ENCODE data around the gene ZNF296. TPM values are rescaled to one million over a fixed set of nuclear protein-coding genes. Genes with fewer than 3 reads are reported as not detected.

The ZNF296 gene
- total and polyA plus RNA-seq, 2 donors (not counting 3 experiments of a cell fraction or from before 2014, with no cell fraction given) = 0.35 to 1.8 TPM

DNA sequence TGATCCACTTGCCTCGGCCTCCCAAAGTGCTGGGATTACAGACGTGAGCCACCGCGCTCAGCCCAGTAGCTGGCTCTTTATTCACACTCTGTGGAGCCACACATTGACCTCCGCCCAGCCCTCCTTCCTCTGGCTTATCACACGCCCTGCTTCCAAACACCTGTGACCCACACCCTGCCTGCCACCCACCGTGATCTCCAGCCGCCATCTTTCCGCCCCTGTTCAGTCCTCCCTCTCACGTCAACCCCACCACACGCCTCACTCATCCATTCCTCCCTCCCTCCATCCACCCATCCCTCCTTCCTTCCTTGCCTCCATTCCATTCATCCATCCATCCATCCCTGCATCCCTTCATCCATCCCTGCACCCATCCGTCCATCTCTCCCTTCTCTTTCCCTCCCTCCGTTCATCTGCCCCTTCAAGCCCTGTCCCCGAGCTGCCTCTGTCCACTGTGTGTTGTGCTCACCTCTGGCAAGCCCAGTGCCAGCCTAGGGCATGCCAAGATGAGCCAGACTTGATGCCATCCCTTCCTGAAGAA lies 17.6 kb downstream of the ZNF296 start:
- no peaks in the 10 kb centered on the region for H3K79me2 ChIP-seq (ENCODE audit: control insufficient read depth, insufficient read depth, low read length)
- no TSS peak for BruUV-seq (replicated peaks)
- H2AFZ ChIP-seq (ENCODE audit: low read depth, low read length) = no peak overlapping the region
- H3K4me2 ChIP-seq (ENCODE audit: insufficient read depth, low read length) = no peak overlapping the region
- ChIA-PET CTCF (interaction anchor here (1.0 to 2.5 kb wide), 24 partner anchors 8 to 286 kb away, joined by 3 to 31 read pairs (median 8); partner anchors contain the start of genes APOE, CLASRP, PPP1R37 and RELB), POLR2A (no interaction called here)
- intact Hi-C loops (cut with micrococcal nuclease) (loop anchor here (1.0 kb wide), 2 partner anchors 41 to 69 kb away; no protein-coding TSS in a partner anchor), dilution Hi-C loops (cut with MboI; ENCODE audit: extremely low pct_ligation_motif_present, low sequenced_read_pairs) (no loop called here)
- FAIRE-seq = no peak
- no peak overlapping the region for H3K27ac ChIP-seq (ENCODE audit: insufficient read depth, low read depth, low read length)
- H3K27me3 ChIP-seq (ENCODE audit: control insufficient read depth in 2 of 2, insufficient read depth in 2 of 2, low read length in 2 of 2) = no peaks in the 10 kb centered on the region
- no peaks in the 10 kb centered on the region for H3K9me3 ChIP-seq (replicated peaks; ENCODE audit: control insufficient read depth, insufficient read depth, low read length)
- DNase-seq (ENCODE audit: low read depth, low spot score) = no peak
- H3K9ac ChIP-seq (replicated peaks; ENCODE audit: extremely low read depth, insufficient read depth, low read length) = no peak overlapping the region
- no peaks in the 10 kb centered on the region for H3K4me1 ChIP-seq (ENCODE audit: control insufficient read depth, extremely low read depth, insufficient read depth, low read length)
- peaks cover 18 to 67% of the 10 kb centered on the region in 2 experiments for H3K36me3 ChIP-seq (ENCODE audit: control insufficient read depth in 2 of 2, extremely low read depth in 1 of 2, insufficient read depth in 2 of 2, low read length in 2 of 2)
- no peaks in the 10 kb centered on the region for H3K9me1 ChIP-seq (replicated peaks; ENCODE audit: control insufficient read depth, extremely low read depth, insufficient read depth, low read length)
- TF ChIP-seq EZH2 (IDR thresholded peaks at IDR 0.05; ENCODE audit: borderline replicate concordance, low read depth, low read length, severe bottlenecking) (no peak), CTCF (IDR thresholded peaks at IDR 0.05; ENCODE audit: extremely low read depth in 1 of 2, insufficient read depth in 1 of 2, low read depth in 1 of 2, low read length in 2 of 2) (no peak), JUN (IDR thresholded peaks at IDR 0.05; ENCODE audit: borderline replicate concordance, insufficient read depth, insufficient read length, low read depth) (no peak), FOS (IDR thresholded peaks at IDR 0.05; ENCODE audit: borderline replicate concordance, insufficient read depth, low read length) (no peak), MAX (IDR thresholded peaks at IDR 0.05; ENCODE audit: insufficient read depth, insufficient read length) (no peak), POLR2A (IDR thresholded peaks at IDR 0.05; ENCODE audit: low read depth, low read length) (no peak), GATA2 (IDR thresholded peaks at IDR 0.05; ENCODE audit: insufficient read depth, insufficient read length, low read depth, low read length) (no peak), POLR2AphosphoS5 (IDR thresholded peaks at IDR 0.05; ENCODE audit: insufficient read depth, low read depth, low read length) (no peak), MYC (IDR thresholded peaks at IDR 0.05; ENCODE audit: low read depth, low read length) (no peak)
- no peaks in the 10 kb centered on the region for H4K20me1 ChIP-seq (replicated peaks; ENCODE audit: control insufficient read depth, extremely low read depth, insufficient read depth, low read length)
- no peak overlapping the region for H3K4me3 ChIP-seq (replicated peaks in 1 of 3; ENCODE audit: insufficient read depth in 1 of 3, low read depth in 1 of 3, low read length in 3 of 3)
